Sigmoid colon (tissue), 4 donors: ENCODE measurements around the gene EME2.

Experiments
- POLR2A ChIP-seq, 2 donors: fragments of 450-650 bp; IDR thresholded peaks; one replicate each; pipeline ENCODE4 v1.6.1; 2016; ENCODE audit warnings: antibody characterized with exemption in 2 of 2, mild to moderate bottlenecking in 2 of 2, moderate library complexity in 2 of 2
- POLR2AphosphoS5 ChIP-seq, 4 donors: sonication (generic); formaldehyde crosslinking; IDR thresholded peaks; one replicate each; pipeline ENCODE4 v1.6.1; 2017; ENCODE audit warnings: antibody characterized with exemption in 4 of 4
- TF ChIP-seq, protein P1 (sequence below), 4 experiments: fragments of 450-650 bp in 3 of 4; fragments of 200-600 bp in 1 of 4; IDR thresholded peaks; one replicate each; pipeline ENCODE4 v1.5.1; 2016 to 2019; ENCODE audit warnings: antibody characterized with exemption in 4 of 4, mild to moderate bottlenecking in 3 of 4, moderate library complexity in 2 of 4

DNA sequence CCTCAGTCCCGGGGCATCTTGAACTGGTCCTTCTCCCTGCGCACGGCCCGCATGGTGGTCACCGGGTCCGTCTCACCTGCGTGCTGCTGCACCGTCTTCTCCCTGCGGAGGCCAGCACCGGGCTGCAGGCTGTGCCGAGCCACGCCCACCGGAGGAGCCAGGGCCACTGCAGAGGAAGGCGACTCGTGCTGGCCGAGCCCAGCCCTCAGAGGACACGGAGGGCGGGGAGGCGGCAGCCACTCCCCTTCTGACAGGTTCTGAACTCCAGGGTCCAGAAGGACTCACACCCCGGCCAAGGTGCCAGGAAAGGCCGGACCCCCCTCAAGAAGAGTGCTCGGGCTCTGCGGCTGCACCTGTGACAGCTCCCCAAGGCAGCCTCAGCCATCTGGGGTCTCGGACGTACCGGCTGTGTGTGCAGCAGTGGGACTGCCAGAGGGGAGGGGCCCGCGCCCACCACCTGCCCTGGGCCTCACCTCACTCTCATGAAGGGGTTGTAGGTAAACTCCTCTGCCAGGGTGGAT is 36.7 kb downstream of the EME2 start:
- TF ChIP-seq POLR2A (IDR thresholded peaks at IDR 0.05) (no peak), POLR2AphosphoS5 (IDR thresholded peaks at IDR 0.05) (no peak)
- TF ChIP-seq, protein P1, sequence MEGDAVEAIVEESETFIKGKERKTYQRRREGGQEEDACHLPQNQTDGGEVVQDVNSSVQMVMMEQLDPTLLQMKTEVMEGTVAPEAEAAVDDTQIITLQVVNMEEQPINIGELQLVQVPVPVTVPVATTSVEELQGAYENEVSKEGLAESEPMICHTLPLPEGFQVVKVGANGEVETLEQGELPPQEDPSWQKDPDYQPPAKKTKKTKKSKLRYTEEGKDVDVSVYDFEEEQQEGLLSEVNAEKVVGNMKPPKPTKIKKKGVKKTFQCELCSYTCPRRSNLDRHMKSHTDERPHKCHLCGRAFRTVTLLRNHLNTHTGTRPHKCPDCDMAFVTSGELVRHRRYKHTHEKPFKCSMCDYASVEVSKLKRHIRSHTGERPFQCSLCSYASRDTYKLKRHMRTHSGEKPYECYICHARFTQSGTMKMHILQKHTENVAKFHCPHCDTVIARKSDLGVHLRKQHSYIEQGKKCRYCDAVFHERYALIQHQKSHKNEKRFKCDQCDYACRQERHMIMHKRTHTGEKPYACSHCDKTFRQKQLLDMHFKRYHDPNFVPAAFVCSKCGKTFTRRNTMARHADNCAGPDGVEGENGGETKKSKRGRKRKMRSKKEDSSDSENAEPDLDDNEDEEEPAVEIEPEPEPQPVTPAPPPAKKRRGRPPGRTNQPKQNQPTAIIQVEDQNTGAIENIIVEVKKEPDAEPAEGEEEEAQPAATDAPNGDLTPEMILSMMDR (IDR thresholded peaks at IDR 0.05) = no peak
